H1 (cell line): ENCODE measurements around the gene RBM45.

Experiments
- ATF2 ChIP-seq: IDR thresholded peaks from 2 replicates; pipeline ENCODE4 v1.6.1; 2012; ENCODE audit warnings: low read length, inconsistent platforms
- CEBPB ChIP-seq: IDR thresholded peaks from 2 replicates; pipeline ENCODE4 v1.6.1; 2012; ENCODE audit warnings: low read depth, low read length
- CHD1 ChIP-seq: IDR thresholded peaks from 2 replicates; pipeline ENCODE4 v1.6.1; 2012; ENCODE audit warnings: low read depth, low read length, improper control_type of control experiment
- CREB1 ChIP-seq: IDR thresholded peaks from 2 replicates; pipeline ENCODE4 v1.6.1; 2012; ENCODE audit warnings: inconsistent platforms
- CTCF ChIP-seq, 3 experiments: IDR thresholded peaks; 1 replicate in 2 of 3; 2 replicates in 1 of 3; pipeline versions ENCODE4 v1.5.1 to v1.6.1; 2011; ENCODE audit warnings: low read length in 3 of 3, mild to moderate bottlenecking in 3 of 3, inconsistent platforms in 2 of 3, low read depth in 1 of 3, moderate library complexity in 1 of 3; ENCODE audit not compliant: insufficient read depth in 1 of 3; ENCODE audit errors: control extremely low read depth in 1 of 3
- EZH2 ChIP-seq: fragments of 200-600 bp; sonication (generic); IDR thresholded peaks from 2 replicates; pipeline ENCODE4 v1.7.1; 2012; ENCODE audit warnings: low read depth, mild to moderate bottlenecking, moderate library complexity, low read length, inconsistent platforms; ENCODE audit not compliant: severe bottlenecking
- HDAC2 ChIP-seq, 2 experiments: fragments of 300-600 bp in 1 of 2; sonication (generic) in 1 of 2; IDR thresholded peaks; 2 replicates each; pipeline ENCODE4 v1.6.1; 2011 to 2012; ENCODE audit warnings: low read depth in 2 of 2, low read length in 2 of 2, mild to moderate bottlenecking in 2 of 2, moderate library complexity in 2 of 2, borderline replicate concordance in 1 of 2, inconsistent platforms in 1 of 2
- NRF1 ChIP-seq: IDR thresholded peaks from 2 replicates; pipeline ENCODE4 v1.6.1; 2011; ENCODE audit warnings: mild to moderate bottlenecking, low read depth, low read length, improper control_type of control experiment
- POLR2A ChIP-seq, 2 experiments: IDR thresholded peaks; 1 replicate in 1 of 2; 2 replicates in 1 of 2; pipeline ENCODE4 v1.6.1; 2011; ENCODE audit warnings: low read depth in 2 of 2, low read length in 2 of 2, mild to moderate bottlenecking in 2 of 2; ENCODE audit errors: control extremely low read depth in 1 of 2
- POLR2AphosphoS5 ChIP-seq: IDR thresholded peaks from 2 replicates; pipeline ENCODE4 v1.6.1; 2011; ENCODE audit warnings: low read depth, low read length
- SIN3A ChIP-seq, 2 experiments: IDR thresholded peaks in 1 of 2; conservative IDR thresholded peaks in 1 of 2; 2 replicates each; pipeline ENCODE4 v1.6.1; 2011 to 2012; ENCODE audit warnings: low read length in 2 of 2, improper control_type of control experiment in 1 of 2, low read depth in 1 of 2, mild to moderate bottlenecking in 1 of 2

- no peak for TF ChIP-seq POLR2AphosphoS5
- TF ChIP-seq SIN3A (conservative IDR thresholded peaks at IDR 0.05 in 1 of 2, IDR thresholded peaks at IDR 0.05 in 1 of 2; ENCODE audit: low read depth in 1 of 2, low read length in 2 of 2) = no peak
- TF ChIP-seq POLR2A (IDR thresholded peaks at IDR 0.05; ENCODE audit: control extremely low read depth in 1 of 2, low read depth in 2 of 2, low read length in 2 of 2) = no peak
- no peak for TF ChIP-seq CHD1
- TF ChIP-seq CTCF (IDR thresholded peaks at IDR 0.05; ENCODE audit: control extremely low read depth in 1 of 3, insufficient read depth in 1 of 3, low read depth in 1 of 3, low read length in 3 of 3) = no peak
- TF ChIP-seq EZH2 = no peak
- TF ChIP-seq ATF2 = no peak
- no peak for TF ChIP-seq HDAC2 (IDR thresholded peaks at IDR 0.05; ENCODE audit: borderline replicate concordance in 1 of 2, low read depth in 2 of 2, low read length in 2 of 2)
- no peak for TF ChIP-seq NRF1
- no peak for TF ChIP-seq CREB1
- TF ChIP-seq CEBPB = no peak
Observed at GRCh38 chr2:178108176-178108575, 4.1 kb upstream of the RBM45 start.
